B cell (primary cell): ENCODE data around the gene KRTAP10-8.

Experiments used
- CTCF ChIP-seq: fragments of 200-600 bp; IDR thresholded peaks from one replicate; pipeline ENCODE4 v1.8.0; 2022; ENCODE audit warnings: antibody characterized with exemption, mild to moderate bottlenecking
- EZH2 ChIP-seq: IDR thresholded peaks from 2 replicates; pipeline ENCODE4 v1.6.1; 2012; ENCODE audit warnings: borderline replicate concordance, low read depth, mild to moderate bottlenecking, moderate library complexity, low read length; ENCODE audit not compliant: insufficient read depth, poor library complexity, severe bottlenecking

- no peak for TF ChIP-seq CTCF
- TF ChIP-seq EZH2, result no peak
Observed at GRCh38 chr21:44653123-44653522, 41.2 kb downstream of the KRTAP10-8 start.
